Tibial nerve (tissue), 4 donors: Measurements from ENCODE around the gene ARHGAP26. TPM values are rescaled to one million over a fixed set of nuclear protein-coding genes. Genes with fewer than 3 reads are reported as not detected.

ENCODE experiments used
- DNase-seq, 2 donors: peaks; one replicate each; pipeline ENCODE4 v3.0.0-alpha.2; 2019; ENCODE audit warnings: low spot score in 2 of 2
- H3K27ac ChIP-seq, 4 donors: fragments of 200-600 bp; sonication (generic) in 3 of 4; one replicate each; pipeline ENCODE4 v1.5.1; 2017 to 2019; ENCODE audit warnings: mild to moderate bottlenecking in 1 of 4
- H3K27me3 ChIP-seq, 2 donors: fragments of 200-600 bp; sonication (generic) in 1 of 2; one replicate each; pipeline versions ENCODE4 v1.5.1 to v1.6.0; 2017 to 2019
- H3K36me3 ChIP-seq, 3 donors: fragments of 200-600 bp; sonication (generic); one replicate each; pipeline ENCODE4 v1.5.1; 2018 to 2019
- H3K4me1 ChIP-seq, 4 donors: fragments of 200-600 bp; sonication (generic) in 3 of 4; one replicate each; pipeline ENCODE4 v1.5.1; 2017 to 2019
- H3K4me3 ChIP-seq, 4 donors: fragments of 200-600 bp; sonication (generic) in 3 of 4; one replicate each; pipeline ENCODE4 v1.5.1; 2017 to 2019; ENCODE audit warnings: mild to moderate bottlenecking in 1 of 4, moderate library complexity in 1 of 4
- H3K9me3 ChIP-seq, 4 donors: fragments of 200-600 bp; sonication (generic) in 3 of 4; one replicate each; pipeline ENCODE4 v1.5.1; 2017 to 2019
- EP300 ChIP-seq, 2 donors: sonication (generic); formaldehyde crosslinking; IDR thresholded peaks; one replicate each; pipeline ENCODE4 v1.6.1; 2017; ENCODE audit warnings: antibody characterized with exemption in 2 of 2, mild to moderate bottlenecking in 1 of 2
- POLR2A ChIP-seq, 2 donors: fragments of 450-650 bp; IDR thresholded peaks; one replicate each; pipeline ENCODE4 v1.6.1; 2017; ENCODE audit warnings: antibody characterized with exemption in 2 of 2, mild to moderate bottlenecking in 2 of 2, moderate library complexity in 2 of 2
- WGBS, 2 donors: methylation state at CpG; one replicate each; pipeline ENCODE4 v1.1.5; 2018; 5-methylcytosine and 5-hydroxymethylcytosine counted together
- total RNA-seq, 4 donors: library from RNA; depleted of rRNA; stranded (reverse); fragments of >200 nt; gene quantifications; one replicate each; pipeline ENCODE4 v1.1.0, GENCODE V29; 2016
- TF ChIP-seq, protein P1 (sequence below), 5 experiments: fragments of 200-600 bp in 3 of 5; fragments of 450-650 bp in 2 of 5; sonication (generic) in 3 of 5; IDR thresholded peaks; one replicate each; pipeline ENCODE4 v1.5.1; 2016 to 2019; ENCODE audit warnings: antibody characterized with exemption in 5 of 5, mild to moderate bottlenecking in 3 of 5, moderate library complexity in 2 of 5

The ARHGAP26 gene
- total RNA-seq, 4 donors from 2014 or later, result 33.7 to 77.8 (median 57.8) TPM

DNA sequence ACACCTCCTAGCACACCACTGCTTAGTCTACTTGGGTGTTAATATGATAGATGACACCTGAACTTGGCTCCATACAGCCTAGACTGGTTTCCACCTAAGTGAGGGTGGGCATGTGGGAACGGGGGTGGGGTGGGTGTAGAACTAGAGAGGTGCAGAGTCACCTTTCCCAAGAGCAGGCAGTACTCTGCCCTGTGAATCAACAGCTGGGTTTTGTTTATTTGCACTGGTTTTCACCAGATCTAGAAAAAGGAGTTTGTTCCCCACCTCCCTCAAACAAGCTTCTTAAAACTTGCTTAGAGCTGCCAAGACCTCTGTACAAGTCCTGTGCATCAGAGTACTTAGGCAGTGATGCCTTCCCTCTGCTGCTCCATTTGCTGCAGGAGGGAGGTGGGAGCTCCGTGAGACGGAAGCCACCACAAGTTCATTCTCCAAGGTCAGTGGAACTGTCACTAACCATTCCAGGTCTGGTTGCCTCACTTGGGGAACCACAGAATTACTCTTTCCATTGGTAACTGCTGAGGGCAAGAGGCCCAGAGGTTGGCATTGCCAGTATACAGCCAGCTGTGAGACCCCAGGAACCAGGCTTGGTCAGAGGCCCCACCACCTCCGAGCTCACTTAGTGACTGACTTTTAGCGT lies 469.8 kb downstream of the ARHGAP26 start:
- 96 to 98% methylated on average over 3 to 5 of the region's 5 CpGs for WGBS, 2 donors

DNA sequence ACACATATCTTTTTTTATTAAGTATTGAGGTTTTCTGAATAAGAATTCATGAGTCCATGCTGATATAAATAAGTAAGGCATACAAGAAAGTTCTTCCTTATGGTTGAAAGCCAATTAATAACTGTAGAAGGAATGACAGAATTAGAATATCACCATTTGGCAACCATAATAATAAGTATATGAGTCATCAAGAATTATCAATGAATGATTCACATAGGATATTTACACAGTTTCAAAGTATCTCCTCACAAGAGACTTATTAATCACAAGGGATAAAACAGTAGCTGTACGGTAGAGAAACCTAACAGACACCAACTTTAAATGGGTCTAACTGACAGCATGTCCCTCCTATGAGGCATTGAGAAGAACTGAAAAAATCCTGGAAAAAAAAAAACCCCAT lies 471.7 kb downstream of the ARHGAP26 start:
- Histone ChIP-seq H3K27me3 (no peaks in the 10 kb centered on the region), H3K4me3 (no peak overlapping the region), H3K36me3 (no peaks in the 10 kb centered on the region), H3K27ac (no peak overlapping the region), H3K4me1 (peaks cover 0 to 22% (median 5%) of the 10 kb centered on the region in 4 donors), H3K9me3 (no peaks in the 10 kb centered on the region)
- no peak for TF ChIP-seq EP300 (IDR thresholded peaks at IDR 0.05)
- TF ChIP-seq, protein P1, sequence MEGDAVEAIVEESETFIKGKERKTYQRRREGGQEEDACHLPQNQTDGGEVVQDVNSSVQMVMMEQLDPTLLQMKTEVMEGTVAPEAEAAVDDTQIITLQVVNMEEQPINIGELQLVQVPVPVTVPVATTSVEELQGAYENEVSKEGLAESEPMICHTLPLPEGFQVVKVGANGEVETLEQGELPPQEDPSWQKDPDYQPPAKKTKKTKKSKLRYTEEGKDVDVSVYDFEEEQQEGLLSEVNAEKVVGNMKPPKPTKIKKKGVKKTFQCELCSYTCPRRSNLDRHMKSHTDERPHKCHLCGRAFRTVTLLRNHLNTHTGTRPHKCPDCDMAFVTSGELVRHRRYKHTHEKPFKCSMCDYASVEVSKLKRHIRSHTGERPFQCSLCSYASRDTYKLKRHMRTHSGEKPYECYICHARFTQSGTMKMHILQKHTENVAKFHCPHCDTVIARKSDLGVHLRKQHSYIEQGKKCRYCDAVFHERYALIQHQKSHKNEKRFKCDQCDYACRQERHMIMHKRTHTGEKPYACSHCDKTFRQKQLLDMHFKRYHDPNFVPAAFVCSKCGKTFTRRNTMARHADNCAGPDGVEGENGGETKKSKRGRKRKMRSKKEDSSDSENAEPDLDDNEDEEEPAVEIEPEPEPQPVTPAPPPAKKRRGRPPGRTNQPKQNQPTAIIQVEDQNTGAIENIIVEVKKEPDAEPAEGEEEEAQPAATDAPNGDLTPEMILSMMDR (IDR thresholded peaks at IDR 0.05), result no peak
- no peak for TF ChIP-seq POLR2A (IDR thresholded peaks at IDR 0.05)
- DNase-seq, result no peak
- WGBS, 2 donors, result 30 to 54% methylated on average over 1 of the region's 1 CpG

More for the DNA sequence above, 469.8 kb downstream of the ARHGAP26 start:
- TF ChIP-seq POLR2A (IDR thresholded peaks at IDR 0.05) (no peak), EP300 (IDR thresholded peaks at IDR 0.05) (no peak)
- TF ChIP-seq, protein P1 (IDR thresholded peaks at IDR 0.05), result no peak
- Histone ChIP-seq H3K27me3 (no peaks in the 10 kb centered on the region), H3K9me3 (no peaks in the 10 kb centered on the region), H3K36me3 (no peaks in the 10 kb centered on the region), H3K27ac (no peak overlapping the region), H3K4me3 (no peak overlapping the region), H3K4me1 (peaks cover 0 to 25% (median 5%) of the 10 kb centered on the region in 4 donors)
- DNase-seq, result no peak

DNA sequence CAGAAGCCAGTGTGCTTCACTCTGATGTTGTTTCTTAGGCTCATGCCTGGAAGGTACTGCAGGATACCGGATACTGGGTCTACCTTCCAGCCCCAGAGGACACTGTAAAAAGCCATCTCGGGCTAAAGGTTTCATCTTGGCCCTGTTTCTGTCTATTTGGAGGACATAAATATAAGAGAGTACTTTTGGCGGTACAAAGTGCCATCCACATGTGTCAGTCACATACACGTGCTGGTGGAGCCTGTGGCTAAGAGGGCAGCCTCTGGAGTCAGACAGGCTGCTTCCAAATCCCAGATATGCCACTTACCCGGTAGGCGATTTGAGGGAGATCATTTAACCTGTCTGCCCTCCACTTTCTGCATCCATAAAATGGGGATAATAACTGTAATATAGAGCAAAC lies 472.9 kb downstream of the ARHGAP26 start:
- H3K9me3 ChIP-seq, result no peaks in the 10 kb centered on the region
- H3K27ac ChIP-seq, result peak overlapping the region in 2 of 4 donors; percentile 37 to 78
- 90 to 91% methylated on average over 6 of the region's 6 CpGs for WGBS, 2 donors
- no peak for DNase-seq
- peaks cover 0 to 22% (median 5%) of the 10 kb centered on the region in 4 donors for H3K4me1 ChIP-seq
- TF ChIP-seq POLR2A (IDR thresholded peaks at IDR 0.05) (no peak), EP300 (IDR thresholded peaks at IDR 0.05) (no peak)
- TF ChIP-seq, protein P1 (IDR thresholded peaks at IDR 0.05), result no peak
- H3K27me3 ChIP-seq, result no peaks in the 10 kb centered on the region
- H3K4me3 ChIP-seq, result no peak overlapping the region
- H3K36me3 ChIP-seq, result no peaks in the 10 kb centered on the region

DNA sequence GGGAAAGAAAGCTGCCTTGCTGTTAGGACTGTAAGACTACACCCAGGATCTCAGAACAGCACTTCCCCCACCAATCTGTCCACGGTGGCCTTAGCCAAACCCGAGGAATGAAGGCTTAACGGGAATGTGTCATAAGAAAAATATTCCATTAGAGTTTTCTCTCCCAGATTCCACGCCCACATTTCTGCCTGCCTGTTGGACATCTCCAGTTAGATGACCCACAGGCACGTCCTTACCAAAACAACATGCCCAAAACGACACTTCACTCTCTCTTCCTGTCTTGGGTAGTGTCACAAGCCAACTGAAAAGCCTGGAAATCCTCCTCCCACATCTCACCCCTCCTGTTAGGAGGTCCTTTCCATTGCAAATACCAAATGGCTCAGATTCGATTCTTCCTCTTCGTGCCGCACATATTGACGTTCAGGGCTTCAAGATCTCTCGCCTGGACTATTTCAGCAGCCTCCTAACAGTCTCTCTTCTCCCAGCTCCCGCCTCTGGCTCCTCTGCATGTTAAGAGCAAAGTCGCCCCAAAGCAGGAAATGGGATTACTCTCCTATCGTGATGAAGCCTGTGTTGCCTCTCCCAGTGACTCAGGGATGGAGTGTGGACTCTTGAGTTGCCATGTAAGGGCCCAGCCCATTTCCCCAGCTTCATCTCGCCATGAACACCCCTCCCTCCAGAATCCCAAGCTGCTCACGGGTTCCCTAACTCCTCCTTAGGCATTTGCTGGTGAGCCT lies 474.0 kb downstream of the ARHGAP26 start:
- Histone ChIP-seq H3K36me3 (no peaks in the 10 kb centered on the region), H3K27me3 (no peaks in the 10 kb centered on the region), H3K9me3 (no peaks in the 10 kb centered on the region), H3K4me1 (peaks cover 0 to 28% (median 6%) of the 10 kb centered on the region in 4 donors), H3K27ac (peak overlapping the region in 3 of 4 donors; percentile 50 to 84 (median 78)), H3K4me3 (peak overlapping the region in 1 of 4 donors; percentile 16)
- TF ChIP-seq EP300 (IDR thresholded peaks at IDR 0.05) (peak in 1 of 2 donors; percentile 55), POLR2A (IDR thresholded peaks at IDR 0.05) (no peak)
- DNase-seq, result peak; percentile 46 to 72
- WGBS, 2 donors, result 53 to 59% methylated on average over 16 of the region's 16 CpGs

DNA sequence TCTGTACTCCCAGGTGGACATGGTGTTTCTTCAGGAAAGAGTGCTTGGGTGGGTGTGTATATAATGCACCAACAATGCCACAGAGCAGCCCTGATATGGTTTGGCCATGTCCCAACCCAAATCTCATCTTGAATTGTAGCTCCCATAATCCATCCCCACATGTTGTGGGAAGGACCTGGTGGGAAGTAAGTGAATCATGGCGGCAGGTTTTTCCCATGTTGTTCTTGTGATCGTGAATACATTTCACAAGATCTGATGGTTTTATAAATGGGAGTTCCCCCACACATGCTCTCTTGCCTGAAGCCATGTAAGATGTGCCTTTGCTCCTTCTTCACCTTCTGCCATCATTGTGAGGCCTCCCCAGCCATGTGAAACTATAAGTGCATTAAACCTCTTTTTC lies 474.8 kb downstream of the ARHGAP26 start:
- DNase-seq, result no peak
- Histone ChIP-seq H3K4me1 (peaks cover 0 to 34% (median 6%) of the 10 kb centered on the region in 4 donors), H3K27me3 (no peaks in the 10 kb centered on the region), H3K27ac (peak overlapping the region in 3 of 4 donors; percentile 50 to 84 (median 78)), H3K9me3 (no peaks in the 10 kb centered on the region), H3K36me3 (no peaks in the 10 kb centered on the region), H3K4me3 (no peak overlapping the region)
- WGBS, 2 donors, result 80 to 98% methylated on average over 2 of the region's 2 CpGs
- TF ChIP-seq, protein P1 (IDR thresholded peaks at IDR 0.05), result no peak
- no peak for TF ChIP-seq POLR2A (IDR thresholded peaks at IDR 0.05)
- TF ChIP-seq EP300 (IDR thresholded peaks at IDR 0.05), result no peak
